HG03045 (cell line): ENCODE measurements around the gene ARHGAP10.
A peak's percentile ranks its signal among the peaks of the same experiment; 100 is the strongest.
"Not testable (repeated sequence)": the region's sequence is repeated elsewhere in the genome, so short reads cannot be mapped to it uniquely, and the experiment has no call there.

Experiments
- ATAC-seq: cut with Tn5 transposase; IDR thresholded peaks from one replicate; pipeline ENCODE4 v1.9.1; 2021; ENCODE audit warnings: mild to moderate bottlenecking, moderate library complexity; ENCODE audit not compliant: unreplicated experiment

The ARHGAP10 gene

DNA sequence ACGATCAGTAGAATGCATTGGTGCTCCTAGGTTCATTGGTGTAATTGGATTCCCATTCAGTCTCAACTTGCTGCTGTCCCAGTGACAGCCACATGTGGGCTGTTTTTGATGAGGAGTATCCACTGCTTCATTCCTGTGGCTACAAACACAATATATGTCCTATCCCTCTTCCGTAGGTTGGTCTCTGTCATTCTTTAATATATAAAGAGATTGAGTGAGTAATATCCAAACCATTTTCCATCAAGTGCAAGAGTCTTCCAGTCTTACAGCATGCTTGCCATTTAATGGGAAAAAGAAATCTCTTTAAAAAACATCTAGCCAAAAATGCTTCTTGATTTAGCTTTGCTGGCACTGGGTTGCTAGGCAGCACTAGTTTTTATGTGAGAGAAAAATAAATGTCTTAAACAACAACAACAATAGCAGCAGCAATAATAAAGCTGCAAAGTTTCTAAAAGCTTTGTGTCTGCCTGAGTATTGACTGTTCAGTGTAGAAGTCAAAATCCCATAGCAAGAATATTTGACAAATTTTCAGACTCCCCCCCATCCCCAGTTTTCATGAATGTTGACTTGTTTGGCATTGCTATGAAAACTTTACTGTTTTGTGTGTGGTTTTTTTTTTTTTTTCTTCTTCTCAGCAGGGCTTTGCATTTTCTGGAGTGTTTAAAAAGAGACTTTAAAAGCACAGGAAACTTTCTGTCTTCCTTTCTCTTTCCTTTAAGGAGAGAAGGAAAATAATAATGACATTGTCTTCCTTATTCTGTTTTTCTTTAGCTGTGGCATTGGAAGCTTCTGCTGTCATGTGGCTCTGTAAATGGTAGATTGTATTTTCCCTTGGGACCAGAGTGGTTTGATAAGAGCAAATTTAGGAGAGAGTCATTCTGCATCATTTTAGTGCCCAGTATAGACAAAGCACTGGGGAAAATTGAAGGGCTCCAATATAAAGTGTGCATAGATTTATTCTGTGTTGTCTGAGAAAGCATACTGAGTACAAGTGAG lies 244.3 kb downstream of the ARHGAP10 start:
- ATAC-seq, result no peak

DNA sequence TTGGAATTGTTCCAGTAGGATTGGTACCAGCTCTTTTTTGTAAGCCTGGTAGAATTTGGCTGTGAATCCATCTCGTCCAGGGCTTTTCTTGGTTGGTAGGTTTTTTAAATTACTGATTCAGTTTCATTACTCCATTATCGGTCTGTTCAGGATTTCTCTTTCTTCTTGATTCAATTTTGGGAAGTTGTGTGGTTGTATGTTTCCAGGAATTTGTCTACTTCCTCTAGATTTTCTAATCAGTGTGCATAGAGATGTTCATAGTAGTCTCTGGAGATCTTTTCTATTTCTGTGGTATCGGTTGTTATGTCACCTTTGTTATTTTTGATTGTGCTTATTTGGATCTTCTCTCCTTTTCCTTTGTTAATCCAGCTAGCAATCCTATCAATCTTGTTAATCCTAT lies 248.7 kb downstream of the ARHGAP10 start:
- ATAC-seq, result no peak

GRCh38 chr4:147981305-147981704 lies 249.4 kb downstream of the ARHGAP10 start:
- ATAC-seq, result peak; percentile 91

GRCh38 chr4:147984065-147984777 lies 252.3 kb downstream of the ARHGAP10 start:
- no peak for ATAC-seq

GRCh38 chr4:147984778-147985138 lies 252.9 kb downstream of the ARHGAP10 start:
- ATAC-seq, result no peak

GRCh38 chr4:147985376-147985775 lies 253.5 kb downstream of the ARHGAP10 start:
- ATAC-seq, result no peak

DNA sequence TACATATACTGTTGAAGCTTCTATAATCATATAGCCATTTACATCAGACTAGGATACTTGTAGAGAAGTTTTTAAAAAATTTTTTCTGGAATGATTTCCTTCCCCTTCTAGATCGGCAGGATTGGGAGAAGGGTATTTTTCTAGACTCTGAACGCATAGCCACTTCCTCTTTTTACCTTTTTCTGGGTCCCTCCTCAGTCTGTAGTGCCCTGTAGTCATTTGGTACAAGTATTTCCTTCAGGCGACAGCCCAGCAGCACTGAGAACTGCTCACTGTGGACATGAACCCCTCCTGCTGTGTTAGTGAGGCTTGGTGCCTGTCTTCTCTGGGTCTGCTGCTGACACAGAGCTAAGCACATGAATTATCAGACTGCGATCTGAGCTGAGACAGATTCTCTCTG lies 255.4 kb downstream of the ARHGAP10 start:
- ATAC-seq, result peak; percentile 54

DNA sequence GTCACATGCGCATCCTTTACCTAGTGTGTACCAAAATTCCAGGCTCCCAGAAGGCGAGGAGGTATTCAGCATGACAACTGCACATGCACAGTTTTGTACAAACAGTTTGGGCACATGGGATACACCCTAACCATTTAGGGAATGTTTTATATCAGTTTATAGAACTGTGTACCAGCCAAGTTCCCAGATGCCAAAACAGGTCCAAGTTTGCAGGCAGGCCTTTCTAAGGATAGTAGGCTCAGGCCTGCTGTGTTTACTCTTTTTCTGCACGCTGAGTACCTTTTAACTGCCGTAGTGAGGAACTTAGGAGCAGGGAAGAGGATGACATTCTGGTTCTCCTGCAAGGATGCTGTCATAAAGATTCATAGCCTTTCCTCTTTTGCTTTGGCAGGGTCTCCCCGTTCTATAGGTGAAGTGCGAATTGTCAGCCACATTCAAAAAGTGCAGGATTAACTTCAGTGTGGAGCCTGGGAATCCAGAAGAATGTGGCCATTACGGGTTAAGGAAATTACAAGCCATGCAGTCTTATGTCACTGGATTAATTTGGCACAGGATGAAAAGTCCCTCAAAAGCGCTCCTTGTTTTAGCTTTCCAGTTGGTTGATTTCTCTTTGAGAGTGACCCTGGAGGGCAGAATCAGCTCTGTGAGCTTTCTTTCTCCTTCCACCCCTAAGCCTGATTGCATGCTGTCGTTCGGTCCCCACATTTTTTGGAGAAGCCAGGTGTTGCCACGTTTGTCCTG lies 259.8 kb downstream of the ARHGAP10 start:
- ATAC-seq, result no peak

DNA sequence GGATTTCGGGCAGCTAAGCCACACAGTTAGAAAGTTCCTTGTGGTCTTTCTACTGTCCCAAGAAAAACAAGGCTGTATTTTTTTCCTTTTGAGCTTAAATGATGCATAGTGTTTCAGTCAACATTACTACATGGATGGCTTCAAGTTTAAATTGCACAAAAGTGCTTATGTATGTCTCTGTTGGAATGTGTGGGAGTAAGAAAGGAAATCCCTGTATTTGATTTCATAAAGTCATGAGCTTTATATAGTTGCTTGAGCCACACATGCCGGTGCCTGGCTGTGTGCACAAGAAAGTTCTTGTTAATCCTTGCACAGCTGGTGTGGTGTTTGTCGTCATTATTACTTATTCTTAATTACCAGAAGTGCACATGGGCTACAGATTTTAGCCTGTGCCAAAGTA lies 262.2 kb downstream of the ARHGAP10 start:
- no peak for ATAC-seq

- no peak for ATAC-seq
These were observed 262.9 kb downstream of the ARHGAP10 start for GRCh38 chr4:147994491-147995385.

- no peak for ATAC-seq
These were observed 265.0 kb downstream of the ARHGAP10 start for GRCh38 chr4:147996859-147997258.

- not testable (repeated sequence) for ATAC-seq
These were observed 268.1 kb downstream of the ARHGAP10 start for GRCh38 chr4:148000038-148000437.

- no peak for ATAC-seq
These were observed 272.5 kb downstream of the ARHGAP10 start for GRCh38 chr4:148004228-148004857.

GRCh38 chr4:148006001-148006400 lies 274.1 kb downstream of the ARHGAP10 start:
- no peak for ATAC-seq

GRCh38 chr4:148007314-148007760 lies 275.4 kb downstream of the ARHGAP10 start:
- ATAC-seq, result no peak

DNA sequence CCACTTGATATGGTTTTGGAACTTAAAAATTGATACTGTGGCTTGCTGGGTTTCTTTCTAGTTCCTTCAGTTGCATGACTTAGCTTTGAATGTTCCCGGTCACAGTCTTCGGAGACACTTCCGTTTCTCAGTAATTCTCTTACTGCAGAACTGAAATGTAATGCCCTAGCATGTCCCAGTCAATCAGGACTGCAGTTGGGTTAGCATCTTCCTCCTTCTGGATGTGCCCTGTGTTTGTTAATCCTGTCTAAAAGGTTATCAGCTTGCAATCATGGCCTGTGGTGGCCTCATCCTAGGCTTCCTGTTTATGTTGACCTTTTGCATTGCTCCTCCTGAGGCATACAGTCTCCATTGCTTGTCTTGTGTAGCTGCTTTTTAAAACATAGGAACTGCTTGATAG lies 275.9 kb downstream of the ARHGAP10 start:
- no peak for ATAC-seq

DNA sequence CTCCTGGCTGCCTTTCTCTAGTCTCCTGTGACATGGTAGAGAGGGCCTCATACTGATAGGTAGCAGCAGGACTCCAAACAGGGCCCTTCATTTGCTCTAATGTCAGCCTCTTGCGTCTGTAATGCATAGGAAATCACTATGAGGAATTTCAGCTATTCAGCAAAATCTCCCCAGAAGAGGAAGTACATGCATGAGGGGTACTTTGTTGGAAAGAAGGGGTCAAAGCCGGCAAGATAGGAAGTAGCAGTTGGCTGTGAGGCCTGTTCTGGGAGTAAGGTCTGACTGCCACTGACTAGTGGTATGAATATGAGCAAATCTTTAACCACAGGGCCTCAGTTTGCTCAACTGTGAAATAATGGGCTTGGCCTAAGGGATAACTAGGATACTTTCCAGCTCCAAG lies 283.2 kb downstream of the ARHGAP10 start:
- ATAC-seq, result peak; percentile 47

- no peak for ATAC-seq
These were observed 283.6 kb downstream of the ARHGAP10 start for GRCh38 chr4:148015468-148015867.

DNA sequence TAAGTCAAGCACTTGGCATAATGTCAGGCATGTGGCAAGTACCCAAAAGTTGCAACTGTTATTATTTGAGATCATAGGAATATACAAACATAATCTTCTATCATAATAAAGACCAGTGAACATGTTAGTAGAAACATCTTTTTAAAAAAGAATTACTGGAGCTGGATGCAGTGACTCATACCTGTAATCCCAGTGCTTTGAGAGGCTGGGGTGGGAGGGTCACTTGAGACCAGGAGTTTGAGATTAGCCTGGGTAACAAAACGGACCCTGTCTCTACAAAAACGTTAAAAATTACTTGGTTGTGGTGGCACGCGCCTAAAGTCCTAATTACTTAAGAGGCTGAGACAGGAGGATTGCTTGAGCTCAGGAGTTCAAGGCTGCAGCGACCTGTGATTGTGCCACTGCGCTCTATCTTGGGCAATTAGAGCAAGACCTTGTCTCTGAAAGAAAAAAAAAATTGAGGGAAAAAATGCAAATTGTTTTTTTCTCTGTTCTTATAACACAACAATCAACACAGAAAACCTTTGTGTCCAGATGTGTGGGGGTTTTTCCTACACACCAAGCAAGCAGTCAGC lies 284.3 kb downstream of the ARHGAP10 start:
- no peak for ATAC-seq
